HFFc6 (cell line): Measurements from ENCODE around the gene B4GALNT1. TPM values are rescaled to one million over a fixed set of nuclear protein-coding genes. Genes with fewer than 3 reads are reported as not detected.

Source experiments
- DNase-seq: peaks from one replicate; pipeline ENCODE4 v3.0.0-alpha.2; 2018
- H3K27ac Mint-ChIP-seq: 2 replicates; pipeline ENCODE4 v1.8.0; 2020; ENCODE audit warnings: mild to moderate bottlenecking, mixed read lengths
- H3K27me3 Mint-ChIP-seq: 2 replicates; pipeline ENCODE4 v1.8.0; 2021; ENCODE audit warnings: mild to moderate bottlenecking, moderate library complexity, mixed read lengths; ENCODE audit not compliant: insufficient read depth
- H3K36me3 Mint-ChIP-seq: 2 replicates; pipeline ENCODE4 v1.8.0; 2021; ENCODE audit warnings: low read depth, mixed read lengths
- H3K4me1 Mint-ChIP-seq: 2 replicates; pipeline ENCODE4 v1.8.0; 2020; ENCODE audit warnings: low read depth, mixed read lengths
- H3K4me3 Mint-ChIP-seq: 2 replicates; pipeline ENCODE4 v1.8.0; 2020; ENCODE audit warnings: mild to moderate bottlenecking, moderate library complexity, mixed read lengths
- H3K9me3 Mint-ChIP-seq: 2 replicates; pipeline ENCODE4 v1.8.0; 2020; ENCODE audit warnings: mild to moderate bottlenecking, mixed read lengths
- total RNA-seq, 6 experiments: library from RNA; stranded (reverse); fragmentation: NEBNext Ultra II Directional; extraction: Animal tissue kit (Norgen Biotek cat#: 25700); gene quantifications; 2 replicates in 1 of 6; 3 replicates in 5 of 6; pipeline ENCODE4 v1.2.3, GENCODE V29; 2021
- TF ChIP-seq, protein P1 (sequence below): fragments of 200-600 bp; sonication (generic); IDR thresholded peaks from 2 replicates; pipeline ENCODE4 v1.5.0; 2021; ENCODE audit warnings: antibody characterized with exemption, mild to moderate bottlenecking

The B4GALNT1 gene
- total RNA-seq, 6 experiments from 2014 or later = 1.4 to 3.1 (median 2.3) TPM

- no peak for DNase-seq
- H3K4me3 Mint-ChIP-seq = no peak overlapping the region
- H3K4me1 Mint-ChIP-seq = peaks cover 6% of the 10 kb centered on the region
- TF ChIP-seq, protein P1, sequence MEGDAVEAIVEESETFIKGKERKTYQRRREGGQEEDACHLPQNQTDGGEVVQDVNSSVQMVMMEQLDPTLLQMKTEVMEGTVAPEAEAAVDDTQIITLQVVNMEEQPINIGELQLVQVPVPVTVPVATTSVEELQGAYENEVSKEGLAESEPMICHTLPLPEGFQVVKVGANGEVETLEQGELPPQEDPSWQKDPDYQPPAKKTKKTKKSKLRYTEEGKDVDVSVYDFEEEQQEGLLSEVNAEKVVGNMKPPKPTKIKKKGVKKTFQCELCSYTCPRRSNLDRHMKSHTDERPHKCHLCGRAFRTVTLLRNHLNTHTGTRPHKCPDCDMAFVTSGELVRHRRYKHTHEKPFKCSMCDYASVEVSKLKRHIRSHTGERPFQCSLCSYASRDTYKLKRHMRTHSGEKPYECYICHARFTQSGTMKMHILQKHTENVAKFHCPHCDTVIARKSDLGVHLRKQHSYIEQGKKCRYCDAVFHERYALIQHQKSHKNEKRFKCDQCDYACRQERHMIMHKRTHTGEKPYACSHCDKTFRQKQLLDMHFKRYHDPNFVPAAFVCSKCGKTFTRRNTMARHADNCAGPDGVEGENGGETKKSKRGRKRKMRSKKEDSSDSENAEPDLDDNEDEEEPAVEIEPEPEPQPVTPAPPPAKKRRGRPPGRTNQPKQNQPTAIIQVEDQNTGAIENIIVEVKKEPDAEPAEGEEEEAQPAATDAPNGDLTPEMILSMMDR = no peak
- peaks cover 18% of the 10 kb centered on the region for H3K27me3 Mint-ChIP-seq
- H3K36me3 Mint-ChIP-seq = no peaks in the 10 kb centered on the region; the same call in 1 of the 2 replicates
- no peaks in the 10 kb centered on the region for H3K9me3 Mint-ChIP-seq
- H3K27ac Mint-ChIP-seq = no peak overlapping the region
Measured at GRCh38 chr12:57629897-57630471, 3.0 kb downstream of the B4GALNT1 start.

GRCh38 chr12:57628280-57629191, 4.5 kb downstream of the B4GALNT1 start:
- no peaks in the 10 kb centered on the region for H3K9me3 Mint-ChIP-seq
- H3K4me1 Mint-ChIP-seq = peaks cover 5% of the 10 kb centered on the region
- TF ChIP-seq, protein P1 = no peak
- H3K27me3 Mint-ChIP-seq = peaks cover 25% of the 10 kb centered on the region
- no peak overlapping the region for H3K4me3 Mint-ChIP-seq
- H3K36me3 Mint-ChIP-seq = no peaks in the 10 kb centered on the region; the same call in 1 of the 2 replicates
- no peak overlapping the region for H3K27ac Mint-ChIP-seq
- no peak for DNase-seq

DNA sequence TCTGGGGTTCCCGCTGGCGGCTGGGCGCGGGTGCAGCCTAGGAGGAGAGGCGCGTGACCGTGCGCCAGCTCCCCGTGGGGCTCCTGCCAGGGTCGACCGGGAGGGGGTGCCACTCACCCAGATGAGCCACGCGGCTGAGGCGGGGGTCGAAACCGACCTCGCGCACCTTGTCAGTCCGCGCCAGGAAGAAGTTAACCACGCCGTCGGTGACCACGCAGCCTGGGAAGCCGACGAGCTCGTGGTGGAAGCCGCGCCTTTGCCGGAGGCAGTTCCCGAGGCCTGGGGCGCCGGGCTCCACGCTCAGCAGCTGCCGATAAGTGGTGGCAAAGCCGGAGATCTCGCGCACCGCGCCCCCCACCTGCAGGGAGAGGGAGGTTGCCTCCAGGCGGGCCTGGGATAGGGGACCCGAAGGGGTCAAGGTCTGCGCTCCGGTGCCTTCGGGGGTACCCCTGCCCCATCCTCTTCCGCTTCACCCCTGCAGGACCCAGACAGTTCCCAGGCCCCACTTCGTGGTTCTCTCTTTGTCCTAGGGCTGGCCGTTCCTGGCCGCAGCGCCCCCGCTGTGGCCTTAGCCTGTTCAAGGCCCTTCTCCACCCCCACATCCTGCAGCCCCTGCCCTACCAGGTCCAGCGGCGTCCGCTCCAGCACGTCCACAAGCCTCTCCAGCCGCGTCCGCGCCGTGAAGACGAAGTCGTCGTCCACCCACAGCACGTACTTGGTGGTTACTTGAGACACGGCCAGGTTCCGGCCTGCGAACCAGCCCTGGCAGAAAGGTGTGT, 5.3 kb downstream of the B4GALNT1 start:
- H3K4me3 Mint-ChIP-seq = no peak overlapping the region
- H3K4me1 Mint-ChIP-seq = no peaks in the 10 kb centered on the region
- TF ChIP-seq, protein P1 = peak; percentile 35; the same call in 1 of the 2 replicates
- H3K27me3 Mint-ChIP-seq = peaks cover 28% of the 10 kb centered on the region
- H3K27ac Mint-ChIP-seq = no peak overlapping the region
- no peaks in the 10 kb centered on the region; the same call in 1 of the 2 replicates for H3K36me3 Mint-ChIP-seq
- no peak for DNase-seq
- no peaks in the 10 kb centered on the region for H3K9me3 Mint-ChIP-seq

- DNase-seq = no peak
- Mint-ChIP-seq H3K4me1 (peaks cover 4% of the 10 kb centered on the region; the same call in 1 of the 2 replicates), H3K4me3 (no peak overlapping the region), H3K9me3 (no peaks in the 10 kb centered on the region), H3K36me3 (no peaks in the 10 kb centered on the region; the same call in 1 of the 2 replicates), H3K27me3 (peaks cover 29% of the 10 kb centered on the region), H3K27ac (no peak overlapping the region)
- TF ChIP-seq, protein P1 = no peak
Measured at GRCh38 chr12:57626921-57627445, 6.0 kb downstream of the B4GALNT1 start.
